GM08714 (cell line): Measurements from ENCODE around the gene GDF7.
"Not testable (repeated sequence)": the region's sequence is repeated elsewhere in the genome, so short reads cannot be mapped to it uniquely, and the experiment has no call there.

Experiments
- H3K4me3 ChIP-seq: fragments of 200-500 bp; sonication (Bioruptor generic); 2 replicates; pipeline ENCODE4 v1.5.1; 2014; ENCODE audit warnings: mild to moderate bottlenecking, low read length, inconsistent platforms
- ZNF274 ChIP-seq: IDR thresholded peaks from 2 replicates; pipeline ENCODE4 v1.6.1; 2012; ENCODE audit warnings: mild to moderate bottlenecking, low read depth, low read length

The GDF7 gene

GRCh38 chr2:20698916-20699613 lies 32.1 kb downstream of the GDF7 start:
- no peak for TF ChIP-seq ZNF274
- no peak overlapping the region for H3K4me3 ChIP-seq

- H3K4me3 ChIP-seq: no peak overlapping the region
- TF ChIP-seq ZNF274: no peak
Measured at GRCh38 chr2:20702563-20702962, 35.6 kb downstream of the GDF7 start.

- no peak for TF ChIP-seq ZNF274
- H3K4me3 ChIP-seq: no peak overlapping the region
Measured at GRCh38 chr2:20704886-20705285, 37.9 kb downstream of the GDF7 start.

- no peak for TF ChIP-seq ZNF274
- H3K4me3 ChIP-seq: no peak overlapping the region
Measured at GRCh38 chr2:20706217-20706616, 39.3 kb downstream of the GDF7 start.

- H3K4me3 ChIP-seq: no peak overlapping the region
- TF ChIP-seq ZNF274: no peak
Measured at GRCh38 chr2:20706786-20707185, 39.8 kb downstream of the GDF7 start.

GRCh38 chr2:20707601-20708000 lies 40.7 kb downstream of the GDF7 start:
- TF ChIP-seq ZNF274: no peak
- no peak overlapping the region for H3K4me3 ChIP-seq

- H3K4me3 ChIP-seq: not testable (repeated sequence)
Measured at GRCh38 chr2:20711641-20712040, 44.7 kb downstream of the GDF7 start.

GRCh38 chr2:20713585-20713984 lies 46.6 kb downstream of the GDF7 start:
- not testable (repeated sequence) for H3K4me3 ChIP-seq

- H3K4me3 ChIP-seq: not testable (repeated sequence)
Measured at GRCh38 chr2:20714412-20714811, 47.5 kb downstream of the GDF7 start.

- H3K4me3 ChIP-seq: not testable (repeated sequence)
Measured at GRCh38 chr2:20716164-20716563, 49.2 kb downstream of the GDF7 start.

- no peak for TF ChIP-seq ZNF274
- H3K4me3 ChIP-seq: no peak overlapping the region
Measured at GRCh38 chr2:20717641-20718040, 50.7 kb downstream of the GDF7 start.

- TF ChIP-seq ZNF274: no peak
- H3K4me3 ChIP-seq: no peak overlapping the region
Measured at GRCh38 chr2:20722592-20723240, 55.8 kb downstream of the GDF7 start.

GRCh38 chr2:20723543-20723942 lies 56.6 kb downstream of the GDF7 start:
- no peak for TF ChIP-seq ZNF274
- no peak overlapping the region for H3K4me3 ChIP-seq

GRCh38 chr2:20724500-20725053 lies 57.6 kb downstream of the GDF7 start:
- no peak for TF ChIP-seq ZNF274
- H3K4me3 ChIP-seq: no peak overlapping the region

GRCh38 chr2:20725782-20726181 lies 58.8 kb downstream of the GDF7 start:
- no peak overlapping the region for H3K4me3 ChIP-seq
- TF ChIP-seq ZNF274: no peak

GRCh38 chr2:20726913-20727312 lies 60.0 kb downstream of the GDF7 start:
- no peak for TF ChIP-seq ZNF274
- H3K4me3 ChIP-seq: no peak overlapping the region
